ENCODE results near the gene EFNA5. TPM values are rescaled to one million over a fixed set of nuclear protein-coding genes. Genes with fewer than 3 reads are reported as not detected.

Gene EFNA5
- total RNA-seq, 1 donor from 2014 or later, result 43.0 TPM

GRCh38 chr5:107464876-107465275 is 205.9 kb downstream of the EFNA5 start:
- no peaks in the 10 kb centered on the region for H3K9me3 Mint-ChIP-seq
- H3K27me3 Mint-ChIP-seq (ENCODE audit: low read depth), result no peaks in the 10 kb centered on the region
- DNase-seq (ENCODE audit: low read depth, low spot score), result no peak
- no peak for TF ChIP-seq CTCF (conservative IDR thresholded peaks at IDR 0.05)
- peak overlapping the region; percentile 14 for H3K27ac Mint-ChIP-seq (ENCODE audit: unreplicated experiment)
- H3K4me3 Mint-ChIP-seq, result no peak overlapping the region
- H3K4me1 Mint-ChIP-seq, result peaks cover 83% of the 10 kb centered on the region
- no peaks in the 10 kb centered on the region for H3K36me3 Mint-ChIP-seq (ENCODE audit: low read depth)

GRCh38 chr5:107464416-107464815 is 206.3 kb downstream of the EFNA5 start:
- Mint-ChIP-seq H3K4me3 (no peak overlapping the region), H3K4me1 (peaks cover 79% of the 10 kb centered on the region), H3K27ac (ENCODE audit: unreplicated experiment) (peak overlapping the region; percentile 14), H3K9me3 (no peaks in the 10 kb centered on the region), H3K36me3 (ENCODE audit: low read depth) (peaks cover 2% of the 10 kb centered on the region), H3K27me3 (ENCODE audit: low read depth) (no peaks in the 10 kb centered on the region)
- no peak for DNase-seq (ENCODE audit: low read depth, low spot score)
- TF ChIP-seq CTCF (conservative IDR thresholded peaks at IDR 0.05), result no peak

GRCh38 chr5:107463731-107464130 is 207.0 kb downstream of the EFNA5 start:
- H3K36me3 Mint-ChIP-seq (ENCODE audit: low read depth), result peaks cover 3% of the 10 kb centered on the region

GRCh38 chr5:107461770-107462169 is 209.0 kb downstream of the EFNA5 start:
- Mint-ChIP-seq H3K27me3 (ENCODE audit: low read depth) (no peaks in the 10 kb centered on the region), H3K36me3 (ENCODE audit: low read depth) (peaks cover 3% of the 10 kb centered on the region), H3K27ac (ENCODE audit: unreplicated experiment) (no peak overlapping the region), H3K9me3 (no peaks in the 10 kb centered on the region), H3K4me3 (no peak overlapping the region), H3K4me1 (peaks cover 59% of the 10 kb centered on the region)
- TF ChIP-seq CTCF (conservative IDR thresholded peaks at IDR 0.05), result no peak
- no peak for DNase-seq (ENCODE audit: low read depth, low spot score)

More at GRCh38 chr5:107463731-107464130, 207.0 kb downstream of the EFNA5 start:
- no peak overlapping the region for H3K27ac Mint-ChIP-seq (ENCODE audit: unreplicated experiment)
- no peak for TF ChIP-seq CTCF (conservative IDR thresholded peaks at IDR 0.05)
- peaks cover 72% of the 10 kb centered on the region for H3K4me1 Mint-ChIP-seq
- no peak for DNase-seq (ENCODE audit: low read depth, low spot score)
- no peaks in the 10 kb centered on the region for H3K27me3 Mint-ChIP-seq (ENCODE audit: low read depth)
- H3K4me3 Mint-ChIP-seq, result no peak overlapping the region
- no peaks in the 10 kb centered on the region for H3K9me3 Mint-ChIP-seq

DNA sequence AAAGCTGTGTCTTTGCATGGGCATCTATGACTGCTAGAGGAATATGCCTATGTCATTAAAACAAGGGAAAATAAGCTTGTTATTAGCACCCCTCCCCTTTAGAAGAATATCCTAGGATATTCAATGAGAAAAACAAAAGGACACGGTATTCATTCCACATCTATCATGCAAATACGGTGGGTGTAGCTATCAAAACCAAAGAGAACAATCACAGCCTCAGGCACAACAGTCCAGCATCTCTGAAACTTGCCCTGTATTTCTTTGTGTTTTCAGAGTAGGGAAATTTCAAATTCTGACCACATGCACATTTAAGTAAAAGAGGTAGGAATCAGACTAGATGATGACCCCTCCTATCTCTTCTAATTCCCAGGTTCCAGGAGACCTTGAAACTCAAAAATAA is 209.9 kb downstream of the EFNA5 start:
- Mint-ChIP-seq H3K27ac (ENCODE audit: unreplicated experiment) (no peak overlapping the region), H3K4me3 (no peak overlapping the region), H3K4me1 (peaks cover 56% of the 10 kb centered on the region), H3K27me3 (ENCODE audit: low read depth) (no peaks in the 10 kb centered on the region), H3K36me3 (ENCODE audit: low read depth) (peaks cover 3% of the 10 kb centered on the region), H3K9me3 (no peaks in the 10 kb centered on the region)
- DNase-seq (ENCODE audit: low read depth, low spot score), result no peak
- TF ChIP-seq CTCF (conservative IDR thresholded peaks at IDR 0.05), result no peak

DNA sequence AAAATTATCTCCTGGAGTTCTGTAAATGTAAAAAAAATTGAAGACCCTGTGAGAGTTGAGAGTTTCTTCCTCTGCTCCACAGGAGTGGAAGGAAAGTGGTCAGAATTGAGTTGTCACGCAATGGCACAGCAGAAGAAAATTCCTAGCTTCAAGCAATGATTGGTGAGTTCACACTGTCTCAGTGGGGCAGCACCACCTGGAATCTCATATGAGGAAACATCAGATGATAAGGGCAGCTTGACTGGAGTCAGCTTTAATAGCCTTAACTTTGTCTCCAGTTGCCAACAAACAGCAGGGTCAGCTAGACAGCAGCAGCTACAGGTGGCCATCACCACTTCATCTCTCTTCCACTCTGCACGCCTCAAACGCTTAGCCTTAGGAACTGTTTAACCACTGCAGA is 211.1 kb downstream of the EFNA5 start:
- TF ChIP-seq CTCF (conservative IDR thresholded peaks at IDR 0.05), result no peak
- no peaks in the 10 kb centered on the region for H3K9me3 Mint-ChIP-seq
- DNase-seq (ENCODE audit: low read depth, low spot score), result no peak
- no peaks in the 10 kb centered on the region for H3K27me3 Mint-ChIP-seq (ENCODE audit: low read depth)
- peaks cover 57% of the 10 kb centered on the region for H3K4me1 Mint-ChIP-seq
- H3K36me3 Mint-ChIP-seq (ENCODE audit: low read depth), result peaks cover 3% of the 10 kb centered on the region
- no peak overlapping the region for H3K4me3 Mint-ChIP-seq
- H3K27ac Mint-ChIP-seq (ENCODE audit: unreplicated experiment), result peak overlapping the region; percentile 24
